ENCODE measurements around the gene RDH16.

DNA sequence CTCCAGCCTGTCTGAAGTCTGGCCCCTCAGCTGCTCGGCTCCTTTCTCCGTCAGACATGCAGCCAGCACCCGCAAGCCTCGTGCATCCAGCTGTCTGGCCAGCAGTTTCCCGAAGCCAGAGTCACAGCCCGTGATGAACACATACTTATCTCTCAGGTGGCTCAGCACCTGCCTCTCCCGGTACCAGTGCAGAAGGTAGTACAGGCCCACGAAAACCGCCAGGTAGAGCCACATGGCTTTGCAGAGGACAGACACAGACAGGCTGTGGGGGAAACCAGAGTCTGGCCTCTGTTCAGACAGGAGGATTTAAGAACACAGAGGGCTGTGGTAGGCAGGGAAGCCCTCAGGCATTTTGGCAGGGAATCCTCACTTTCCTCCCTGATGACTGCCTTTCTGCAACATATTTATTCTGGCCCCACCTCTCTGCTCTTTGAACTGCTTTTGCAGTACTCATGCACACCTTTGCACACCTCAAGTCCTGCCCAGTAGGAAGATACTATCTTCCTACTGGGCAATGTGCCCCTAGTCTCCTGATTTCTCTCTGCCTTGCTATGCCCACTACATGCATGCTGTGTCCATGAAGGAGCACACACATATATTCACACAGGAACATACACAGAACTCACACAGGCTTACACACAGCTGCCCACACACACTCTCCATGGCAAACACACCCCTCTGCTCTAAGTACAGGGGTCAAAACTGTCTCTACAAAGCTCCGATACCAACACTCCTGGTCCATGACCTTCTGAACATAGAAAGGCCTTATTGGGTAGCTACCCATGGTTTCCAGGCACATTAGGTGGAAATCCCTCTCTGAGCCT lies at the start of gene RDH16:
- TF ChIP-seq, protein P1, sequence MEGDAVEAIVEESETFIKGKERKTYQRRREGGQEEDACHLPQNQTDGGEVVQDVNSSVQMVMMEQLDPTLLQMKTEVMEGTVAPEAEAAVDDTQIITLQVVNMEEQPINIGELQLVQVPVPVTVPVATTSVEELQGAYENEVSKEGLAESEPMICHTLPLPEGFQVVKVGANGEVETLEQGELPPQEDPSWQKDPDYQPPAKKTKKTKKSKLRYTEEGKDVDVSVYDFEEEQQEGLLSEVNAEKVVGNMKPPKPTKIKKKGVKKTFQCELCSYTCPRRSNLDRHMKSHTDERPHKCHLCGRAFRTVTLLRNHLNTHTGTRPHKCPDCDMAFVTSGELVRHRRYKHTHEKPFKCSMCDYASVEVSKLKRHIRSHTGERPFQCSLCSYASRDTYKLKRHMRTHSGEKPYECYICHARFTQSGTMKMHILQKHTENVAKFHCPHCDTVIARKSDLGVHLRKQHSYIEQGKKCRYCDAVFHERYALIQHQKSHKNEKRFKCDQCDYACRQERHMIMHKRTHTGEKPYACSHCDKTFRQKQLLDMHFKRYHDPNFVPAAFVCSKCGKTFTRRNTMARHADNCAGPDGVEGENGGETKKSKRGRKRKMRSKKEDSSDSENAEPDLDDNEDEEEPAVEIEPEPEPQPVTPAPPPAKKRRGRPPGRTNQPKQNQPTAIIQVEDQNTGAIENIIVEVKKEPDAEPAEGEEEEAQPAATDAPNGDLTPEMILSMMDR (IDR thresholded peaks at IDR 0.05): no peak
- TF ChIP-seq POLR2A (IDR thresholded peaks at IDR 0.05): no peak
